Thymus (tissue), 11 donors: Measurements from ENCODE around the gene SDF4. TPM values are rescaled to one million over a fixed set of nuclear protein-coding genes. Genes with fewer than 3 reads are reported as not detected.
A peak's percentile ranks its signal among the peaks of the same experiment; 100 is the strongest.
"Not testable (repeated sequence)": the region's sequence is repeated elsewhere in the genome, so short reads cannot be mapped to it uniquely, and the experiment has no call there.

Experiments used
- DNase-seq, 9 donors: peaks; one replicate each; pipeline ENCODE4 v3.0.0-alpha.2; 2013; ENCODE audit warnings: low spot score in 9 of 9, low read depth in 6 of 9, missing footprints in 1 of 9
- H3K27ac ChIP-seq, 2 donors: one replicate each; pipeline ENCODE4 v1.5.1; 2013; ENCODE audit warnings: control low read depth in 1 of 2, low read depth in 1 of 2, low read length in 1 of 2, mild to moderate bottlenecking in 1 of 2, moderate library complexity in 1 of 2
- H3K27me3 ChIP-seq, 2 donors: one replicate each; pipeline ENCODE4 v1.5.1; 2013; ENCODE audit warnings: low read length in 1 of 2; ENCODE audit not compliant: control insufficient read depth in 2 of 2, insufficient read depth in 1 of 2
- H3K36me3 ChIP-seq, 2 donors: one replicate each; pipeline ENCODE4 v1.5.1; 2013; ENCODE audit warnings: low read length in 1 of 2, mild to moderate bottlenecking in 1 of 2, moderate library complexity in 1 of 2; ENCODE audit not compliant: control insufficient read depth in 2 of 2, insufficient read depth in 2 of 2
- H3K4me1 ChIP-seq, 2 donors: one replicate each; pipeline ENCODE4 v1.5.1; 2013; ENCODE audit warnings: low read length in 2 of 2; ENCODE audit not compliant: control insufficient read depth in 2 of 2, insufficient read depth in 2 of 2
- H3K4me3 ChIP-seq, 2 donors: one replicate each; pipeline ENCODE4 v1.5.1; 2013; ENCODE audit warnings: low read length in 2 of 2, control low read depth in 1 of 2, mild to moderate bottlenecking in 1 of 2
- H3K9me3 ChIP-seq, 2 donors: one replicate each; pipeline ENCODE4 v1.5.1; 2013; ENCODE audit warnings: low read length in 1 of 2, mild to moderate bottlenecking in 1 of 2; ENCODE audit not compliant: control insufficient read depth in 2 of 2, insufficient read depth in 1 of 2
- WGBS: extraction: QIAGEN DNeasy Blood & Tissue Kit; methylation state at CpG from one replicate; pipeline ENCODE4 v1.1.7; 2013; 5-methylcytosine and 5-hydroxymethylcytosine counted together
- polyA plus RNA-seq: library from polyadenylated mRNA; stranded (reverse); fragments of 200-250 nt; gene quantifications from one replicate; pipeline ENCODE4 v1.2.3, GENCODE V29; 2013
- total RNA-seq: library from RNA; stranded (reverse); fragments of 120-200 nt; gene quantifications from one replicate; pipeline ENCODE4 v1.2.4, GENCODE V29; 2013
- donor health status: healthy.

SDF4 gene
- total and polyA plus RNA-seq, 2 donors, result 37.6 to 79.1 TPM

- Histone ChIP-seq H3K27ac (no peak overlapping the region), H3K27me3 (peaks cover 27 to 50% of the 10 kb centered on the region in 2 donors), H3K4me1 (peaks cover 3 to 4% of the 10 kb centered on the region in 2 donors), H3K4me3 (peak overlapping the region in 1 of 2 donors; percentile 52), H3K36me3 (no peaks in the 10 kb centered on the region), H3K9me3 (peaks cover 1 to 4% of the 10 kb centered on the region in 2 donors)
- 78% methylated on average over 31 of the region's 31 CpGs for WGBS
- no peak for DNase-seq
These were observed 31.6 kb downstream of the SDF4 start for GRCh38 chr1:1199961-1200875.

DNA sequence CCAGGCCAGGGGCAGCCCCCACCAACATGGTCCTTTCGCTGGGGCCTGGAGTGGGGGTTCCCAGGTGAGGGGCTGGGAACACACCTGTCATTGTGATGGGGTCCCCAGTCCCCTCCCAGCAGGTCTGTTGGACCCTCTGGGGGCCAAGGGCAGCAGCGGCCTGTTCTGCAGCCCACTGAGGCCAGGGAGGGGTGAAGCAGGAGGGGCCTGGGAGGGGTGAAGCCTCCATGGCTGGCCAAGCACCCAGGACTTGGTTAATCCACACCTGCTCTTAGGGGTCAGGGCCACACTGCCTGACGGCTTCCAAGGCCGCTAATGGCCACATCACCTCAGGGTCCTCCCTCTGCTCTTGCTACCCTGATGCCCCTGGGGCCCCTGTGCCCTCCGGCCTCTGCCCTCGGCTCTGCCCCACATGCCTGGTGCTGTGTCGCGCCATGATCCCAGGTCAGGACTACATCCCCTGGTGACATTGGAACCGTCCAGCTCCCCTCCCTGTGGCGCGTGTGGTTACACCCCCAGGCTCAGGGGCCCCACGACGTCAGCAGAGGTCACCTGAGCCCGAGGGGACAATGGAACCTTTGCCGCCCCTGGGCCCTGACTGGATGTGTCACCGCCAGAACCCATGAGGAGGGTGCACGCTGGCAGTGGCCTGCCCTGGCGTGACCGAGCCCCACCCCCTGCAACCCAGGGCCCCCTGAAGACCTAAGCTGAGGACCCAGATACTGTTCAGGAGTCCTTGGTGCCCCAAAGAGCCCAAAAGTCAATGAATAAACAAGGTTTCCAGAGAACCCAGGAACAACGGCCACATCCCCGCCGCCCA lies 32.5 kb downstream of the SDF4 start:
- Histone ChIP-seq H3K27ac (no peak overlapping the region), H3K36me3 (no peaks in the 10 kb centered on the region), H3K27me3 (peaks cover 24 to 41% of the 10 kb centered on the region in 2 donors), H3K9me3 (peaks cover 1 to 4% of the 10 kb centered on the region in 2 donors), H3K4me1 (peaks cover 3 to 4% of the 10 kb centered on the region in 2 donors), H3K4me3 (no peak overlapping the region)
- no peak for DNase-seq
- 97% methylated on average over 22 of the region's 22 CpGs for WGBS

GRCh38 chr1:1198423-1199140 lies 33.2 kb downstream of the SDF4 start:
- DNase-seq, result no peak
- 94% methylated on average over 23 of the region's 23 CpGs for WGBS
- Histone ChIP-seq H3K9me3 (peaks cover 1 to 4% of the 10 kb centered on the region in 2 donors), H3K27me3 (peaks cover 24 to 33% of the 10 kb centered on the region in 2 donors), H3K27ac (no peak overlapping the region), H3K4me1 (peaks cover 3 to 4% of the 10 kb centered on the region in 2 donors), H3K4me3 (no peak overlapping the region), H3K36me3 (no peaks in the 10 kb centered on the region)

DNA sequence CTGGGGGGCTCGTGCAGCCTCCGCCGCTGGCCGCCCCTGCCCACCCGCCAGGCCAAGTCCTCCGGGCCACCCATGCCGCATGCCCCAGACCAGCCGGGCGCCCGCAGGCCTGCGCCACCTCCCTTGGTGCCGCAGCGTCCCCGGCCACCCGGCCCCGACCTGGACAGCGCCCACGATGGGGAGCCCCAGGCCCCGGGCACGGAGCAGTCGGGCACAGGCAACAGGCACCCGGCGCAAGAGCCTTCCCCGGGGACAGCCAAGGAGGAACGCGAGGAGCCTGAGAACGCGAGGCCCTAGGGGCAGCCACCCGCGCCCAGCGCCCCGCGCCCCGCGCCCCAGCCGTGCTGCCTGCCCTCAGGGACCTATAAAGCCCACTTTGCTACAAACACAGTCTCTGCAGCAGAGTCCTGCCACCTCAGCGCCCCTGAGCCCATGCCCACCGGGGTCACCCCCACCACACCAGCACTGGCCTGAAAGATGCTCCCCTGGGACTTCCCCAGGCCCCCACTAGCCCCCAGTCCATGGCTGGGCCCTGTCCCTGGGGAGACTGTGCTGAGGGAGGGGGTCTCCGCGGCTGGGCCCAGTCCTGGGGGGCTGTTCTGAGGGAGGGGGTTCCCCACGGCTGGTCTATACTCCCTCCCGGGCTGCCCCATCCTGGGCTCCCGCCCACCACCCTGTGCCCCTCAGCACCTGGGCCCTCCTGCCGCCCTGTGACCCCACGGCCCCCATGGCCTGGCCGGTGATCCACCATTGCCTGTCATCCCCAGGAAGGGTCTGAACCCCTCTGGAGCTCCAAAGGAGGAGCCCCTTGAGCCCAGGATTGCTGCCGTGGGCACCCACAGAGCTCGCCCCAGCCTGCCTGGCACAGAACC lies 34.0 kb downstream of the SDF4 start:
- no peak for DNase-seq
- peaks cover 21 to 28% of the 10 kb centered on the region in 2 donors for H3K27me3 ChIP-seq
- H3K36me3 ChIP-seq, result no peaks in the 10 kb centered on the region
- H3K9me3 ChIP-seq, result peaks cover 1 to 4% of the 10 kb centered on the region in 2 donors
- WGBS, result 96% methylated on average over 48 of the region's 48 CpGs
- H3K4me1 ChIP-seq, result peaks cover 3 to 4% of the 10 kb centered on the region in 2 donors
- no peak overlapping the region for H3K27ac ChIP-seq
- H3K4me3 ChIP-seq, result no peak overlapping the region

- no peak for DNase-seq
- peaks cover 20 to 26% of the 10 kb centered on the region in 2 donors for H3K27me3 ChIP-seq
These were observed 34.7 kb downstream of the SDF4 start for GRCh38 chr1:1197188-1197500.

GRCh38 chr1:1196431-1197187 lies 35.2 kb downstream of the SDF4 start:
- H3K4me1 ChIP-seq, result peaks cover 3 to 4% of the 10 kb centered on the region in 2 donors
- H3K36me3 ChIP-seq, result no peaks in the 10 kb centered on the region
- no peak overlapping the region for H3K4me3 ChIP-seq
- DNase-seq, result no peak
- WGBS, result 96% methylated on average over 13 of the region's 13 CpGs
- no peak overlapping the region for H3K27ac ChIP-seq
- H3K27me3 ChIP-seq, result peaks cover 20 to 25% of the 10 kb centered on the region in 2 donors
- H3K9me3 ChIP-seq, result peaks cover 1 to 8% of the 10 kb centered on the region in 2 donors

More at GRCh38 chr1:1197188-1197500, 34.7 kb downstream of the SDF4 start:
- 97% methylated on average over 8 of the region's 8 CpGs for WGBS
- Histone ChIP-seq H3K9me3 (peaks cover 1 to 4% of the 10 kb centered on the region in 2 donors), H3K4me3 (no peak overlapping the region), H3K27ac (no peak overlapping the region), H3K4me1 (peaks cover 3 to 4% of the 10 kb centered on the region in 2 donors), H3K36me3 (no peaks in the 10 kb centered on the region)

GRCh38 chr1:1195726-1196125 lies 36.1 kb downstream of the SDF4 start:
- WGBS, result 99% methylated on average over 6 of the region's 6 CpGs
- H3K27ac ChIP-seq, DNase-seq, H3K9me3 ChIP-seq, H3K4me1 ChIP-seq, H3K36me3 ChIP-seq, H3K4me3 ChIP-seq: not testable (repeated sequence)
- peaks cover 12 to 17% of the 10 kb centered on the region in 2 donors for H3K27me3 ChIP-seq

- no peaks in the 10 kb centered on the region for H3K4me1 ChIP-seq
These were observed 37.1 kb downstream of the SDF4 start for GRCh38 chr1:1194723-1195122.

More at GRCh38 chr1:1194723-1195122, 37.1 kb downstream of the SDF4 start:
- no peak for DNase-seq
- no peaks in the 10 kb centered on the region for H3K36me3 ChIP-seq
- H3K4me3 ChIP-seq, result no peak overlapping the region
- 80% methylated on average over 3 of the region's 3 CpGs for WGBS
- peaks cover 2 to 7% of the 10 kb centered on the region in 2 donors for H3K27me3 ChIP-seq
- H3K9me3 ChIP-seq, result peaks cover 0 to 8% of the 10 kb centered on the region in 2 donors
- H3K27ac ChIP-seq, result no peak overlapping the region
